ENCODE data around the gene PHLDB2. TPM values are rescaled to one million over a fixed set of nuclear protein-coding genes. Genes with fewer than 3 reads are reported as not detected.

Gene PHLDB2
- polyA plus RNA-seq, 1 donor (not counting 4 experiments of a cell fraction or from before 2014, with no cell fraction given), result 150 TPM

DNA sequence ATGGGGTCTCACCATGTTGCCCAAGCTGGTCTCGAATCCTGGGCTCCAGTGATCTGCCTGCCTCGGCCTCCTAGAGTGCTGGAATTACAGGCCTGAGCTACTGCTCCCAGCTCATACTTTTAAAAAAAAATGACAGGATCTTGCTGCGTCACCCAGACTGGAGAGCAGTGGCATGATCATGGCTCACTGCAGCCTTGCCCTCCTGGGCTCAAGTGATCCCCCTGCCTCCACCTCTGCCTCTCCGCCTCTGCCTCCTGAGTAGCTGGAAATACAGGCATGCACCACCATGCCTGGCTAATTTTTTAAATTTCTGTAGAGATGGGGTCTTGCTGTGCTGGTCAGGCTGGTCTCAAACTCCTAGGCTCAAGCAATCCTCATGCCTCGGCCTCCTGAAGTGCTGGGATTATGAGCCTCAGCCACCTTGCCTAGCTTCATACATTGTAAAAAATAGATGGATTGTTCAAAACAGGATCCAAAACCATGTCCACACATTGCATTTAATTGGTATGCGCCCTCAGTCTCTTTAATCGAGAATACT lies 8.9 kb downstream of the PHLDB2 start:
- Histone ChIP-seq H3K27ac (ENCODE audit: control insufficient read depth, insufficient read depth, low read length) (no peak overlapping the region), H4K20me1 (ENCODE audit: control insufficient read depth, extremely low read depth, insufficient read depth, low read length) (peaks cover 34% of the 10 kb centered on the region), H3K9me3 (ENCODE audit: control insufficient read depth, low read depth, low read length) (no peaks in the 10 kb centered on the region), H3K4me1 (ENCODE audit: control insufficient read depth, extremely low read depth, insufficient read depth, low read length) (peaks cover 31% of the 10 kb centered on the region), H2AFZ (ENCODE audit: control insufficient read depth, low read length) (no peak overlapping the region), H3K27me3 (ENCODE audit: control insufficient read depth, extremely low read depth, insufficient read depth, low read length) (no peaks in the 10 kb centered on the region), H3K4me3 (ENCODE audit: control insufficient read depth in 2 of 3, extremely low read depth in 1 of 3, insufficient read depth in 2 of 3, low read depth in 1 of 3, low read length in 3 of 3) (no peak overlapping the region), H3K9ac (ENCODE audit: control insufficient read depth, extremely low read depth, insufficient read depth, low read length) (no peak overlapping the region), H3K36me3 (ENCODE audit: control insufficient read depth in 2 of 2, extremely low read depth in 1 of 2, insufficient read depth in 2 of 2, low read length in 2 of 2) (peaks cover 10 to 26% of the 10 kb centered on the region in 2 experiments), H3K4me2 (ENCODE audit: control insufficient read depth, extremely low read depth, insufficient read depth, low read depth, low read length) (no peak overlapping the region), H3K9me1 (ENCODE audit: control insufficient read depth, extremely low read depth, insufficient read depth, low read length) (peaks cover 3% of the 10 kb centered on the region), H3K79me2 (ENCODE audit: control insufficient read depth, insufficient read depth, low read length) (peaks cover 98% of the 10 kb centered on the region)
- dilution Hi-C loops (cut with MboI; ENCODE audit: extremely low pct_ligation_motif_present, low sequenced_read_pairs), result no loop called here
- DNase-seq (ENCODE audit: low read depth, low spot score), result no peak
- no peak for FAIRE-seq
- no peak for TF ChIP-seq EZH2 (IDR thresholded peaks at IDR 0.05; ENCODE audit: low read length)

DNA sequence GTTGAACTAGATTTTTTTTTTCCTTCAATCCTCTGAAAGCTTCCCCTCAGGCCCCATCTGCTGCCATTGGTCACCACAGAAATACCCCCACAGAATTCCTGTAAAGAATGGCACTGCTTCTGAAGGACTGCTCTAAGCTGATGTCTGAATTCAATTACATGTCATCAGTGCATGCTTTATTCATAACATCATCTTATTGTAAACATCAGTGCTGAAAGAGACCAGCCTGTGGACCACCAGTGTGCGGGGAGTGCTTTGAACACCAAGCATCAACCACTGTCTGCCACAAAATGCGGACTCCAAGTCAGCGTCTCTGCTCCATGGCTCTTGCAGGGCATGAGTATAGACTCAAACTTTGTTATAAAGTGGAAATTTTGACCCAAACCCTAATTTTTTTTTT lies 11.6 kb downstream of the PHLDB2 start:
- H3K4me1 ChIP-seq (ENCODE audit: control insufficient read depth, extremely low read depth, insufficient read depth, low read length), result peaks cover 24% of the 10 kb centered on the region
- H4K20me1 ChIP-seq (ENCODE audit: control insufficient read depth, extremely low read depth, insufficient read depth, low read length), result peaks cover 40% of the 10 kb centered on the region
- H3K27ac ChIP-seq (ENCODE audit: control insufficient read depth, insufficient read depth, low read length), result no peak overlapping the region
- no peak overlapping the region for H3K9ac ChIP-seq (ENCODE audit: control insufficient read depth, extremely low read depth, insufficient read depth, low read length)
- no peak for DNase-seq (ENCODE audit: low read depth, low spot score)
- H2AFZ ChIP-seq (ENCODE audit: control insufficient read depth, low read length), result no peak overlapping the region
- no peaks in the 10 kb centered on the region for H3K27me3 ChIP-seq (ENCODE audit: control insufficient read depth, extremely low read depth, insufficient read depth, low read length)
- peaks cover 2% of the 10 kb centered on the region for H3K9me1 ChIP-seq (ENCODE audit: control insufficient read depth, extremely low read depth, insufficient read depth, low read length)
- H3K4me2 ChIP-seq (ENCODE audit: control insufficient read depth, extremely low read depth, insufficient read depth, low read depth, low read length), result no peak overlapping the region
- dilution Hi-C loops (cut with MboI; ENCODE audit: extremely low pct_ligation_motif_present, low sequenced_read_pairs), result no loop called here
- H3K9me3 ChIP-seq (ENCODE audit: control insufficient read depth, low read depth, low read length), result no peaks in the 10 kb centered on the region
- H3K4me3 ChIP-seq (ENCODE audit: control insufficient read depth in 2 of 3, extremely low read depth in 1 of 3, insufficient read depth in 2 of 3, low read depth in 1 of 3, low read length in 3 of 3), result no peak overlapping the region
- FAIRE-seq, result no peak
- TF ChIP-seq, protein P1, sequence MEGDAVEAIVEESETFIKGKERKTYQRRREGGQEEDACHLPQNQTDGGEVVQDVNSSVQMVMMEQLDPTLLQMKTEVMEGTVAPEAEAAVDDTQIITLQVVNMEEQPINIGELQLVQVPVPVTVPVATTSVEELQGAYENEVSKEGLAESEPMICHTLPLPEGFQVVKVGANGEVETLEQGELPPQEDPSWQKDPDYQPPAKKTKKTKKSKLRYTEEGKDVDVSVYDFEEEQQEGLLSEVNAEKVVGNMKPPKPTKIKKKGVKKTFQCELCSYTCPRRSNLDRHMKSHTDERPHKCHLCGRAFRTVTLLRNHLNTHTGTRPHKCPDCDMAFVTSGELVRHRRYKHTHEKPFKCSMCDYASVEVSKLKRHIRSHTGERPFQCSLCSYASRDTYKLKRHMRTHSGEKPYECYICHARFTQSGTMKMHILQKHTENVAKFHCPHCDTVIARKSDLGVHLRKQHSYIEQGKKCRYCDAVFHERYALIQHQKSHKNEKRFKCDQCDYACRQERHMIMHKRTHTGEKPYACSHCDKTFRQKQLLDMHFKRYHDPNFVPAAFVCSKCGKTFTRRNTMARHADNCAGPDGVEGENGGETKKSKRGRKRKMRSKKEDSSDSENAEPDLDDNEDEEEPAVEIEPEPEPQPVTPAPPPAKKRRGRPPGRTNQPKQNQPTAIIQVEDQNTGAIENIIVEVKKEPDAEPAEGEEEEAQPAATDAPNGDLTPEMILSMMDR (optimal IDR thresholded peaks at IDR 0.05 in 1 of 3, IDR thresholded peaks at IDR 0.05 in 1 of 3, conservative IDR thresholded peaks at IDR 0.05 in 1 of 3; ENCODE audit: extremely low read depth in 1 of 3, insufficient read depth in 2 of 3, low read length in 3 of 3), result no peak
- TF ChIP-seq EZH2 (IDR thresholded peaks at IDR 0.05; ENCODE audit: low read length), result no peak
- H3K79me2 ChIP-seq (ENCODE audit: control insufficient read depth, insufficient read depth, low read length), result peaks cover 98% of the 10 kb centered on the region
- H3K36me3 ChIP-seq (ENCODE audit: control insufficient read depth in 2 of 2, extremely low read depth in 1 of 2, insufficient read depth in 2 of 2, low read length in 2 of 2), result peaks cover 8 to 18% of the 10 kb centered on the region in 2 experiments

All from keratinocyte (primary cell).